Right kidney (tissue), 1 donor: ENCODE results near the gene PCK2.
"Not testable (repeated sequence)": the region's sequence is repeated elsewhere in the genome, so short reads cannot be mapped to it uniquely, and the experiment has no call there.

ENCODE experiments used
- DNase-seq: peaks from one replicate; pipeline ENCODE4 v3.0.0-alpha.2; 2016

The PCK2 gene

DNA sequence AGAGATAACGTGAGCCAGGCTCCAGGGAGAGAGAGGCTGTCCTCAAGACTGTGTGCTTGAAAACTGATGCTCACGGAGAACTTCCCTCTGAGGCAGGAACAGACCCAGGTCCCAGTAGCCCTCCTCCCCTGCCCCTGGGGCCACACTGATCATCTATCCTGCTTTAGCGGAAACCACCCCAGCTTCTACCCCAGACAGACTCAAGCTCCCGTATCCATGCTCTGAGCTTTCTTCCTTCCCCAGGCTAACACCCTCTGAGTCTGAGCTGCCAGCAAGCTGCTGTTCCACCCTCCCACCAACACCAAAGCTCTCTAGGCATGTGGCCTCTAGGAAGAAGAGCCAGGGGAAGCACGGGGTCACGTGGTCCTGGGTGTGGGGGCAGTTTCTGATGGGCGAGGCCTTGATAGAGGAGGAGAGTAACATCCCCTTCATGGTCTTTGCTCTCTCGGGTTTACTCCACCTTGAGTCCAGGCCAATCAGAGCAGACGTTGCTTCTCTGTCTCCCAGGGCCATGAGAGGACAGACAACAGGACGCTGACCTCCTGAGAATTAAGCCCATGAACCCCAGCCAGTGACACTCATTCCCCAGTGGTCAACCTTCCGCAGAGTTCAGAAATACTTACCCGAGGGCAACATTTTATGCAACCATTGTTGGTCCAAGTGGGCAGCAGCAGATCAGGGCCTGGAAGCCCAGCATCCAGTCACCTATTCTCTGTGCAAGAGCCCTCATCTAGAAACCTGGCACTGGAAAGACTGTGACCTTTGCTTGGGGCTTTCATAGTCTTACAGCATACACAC is 1.4 kb downstream of the PCK2 start:
- DNase-seq = peak; percentile 67

DNA sequence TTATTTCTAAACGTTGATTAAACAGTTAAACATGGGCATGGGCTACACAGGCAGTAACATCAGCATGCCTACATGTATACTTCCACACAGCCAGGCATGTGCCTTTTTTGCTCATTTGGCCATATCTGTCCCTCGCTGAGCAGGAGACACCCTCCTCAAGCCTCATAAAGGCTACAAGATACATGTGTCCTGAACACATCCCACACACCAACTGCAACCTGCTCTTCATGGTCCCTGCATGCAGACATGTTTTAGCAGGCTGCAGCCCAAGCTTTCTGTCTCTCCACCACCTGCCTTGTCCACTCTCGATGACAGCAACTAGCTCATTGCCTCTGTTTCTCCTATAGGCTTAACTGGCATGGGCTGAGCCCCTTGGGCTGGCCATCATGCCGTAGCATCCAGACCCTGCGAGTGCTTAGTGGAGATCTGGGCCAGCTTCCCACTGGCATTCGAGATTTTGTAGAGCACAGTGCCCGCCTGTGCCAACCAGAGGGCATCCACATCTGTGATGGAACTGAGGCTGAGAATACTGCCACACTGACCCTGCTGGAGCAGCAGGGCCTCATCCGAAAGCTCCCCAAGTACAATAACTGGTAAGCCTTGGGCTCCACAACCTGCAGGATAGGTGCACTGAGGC is 2.6 kb downstream of the PCK2 start:
- DNase-seq = no peak

DNA sequence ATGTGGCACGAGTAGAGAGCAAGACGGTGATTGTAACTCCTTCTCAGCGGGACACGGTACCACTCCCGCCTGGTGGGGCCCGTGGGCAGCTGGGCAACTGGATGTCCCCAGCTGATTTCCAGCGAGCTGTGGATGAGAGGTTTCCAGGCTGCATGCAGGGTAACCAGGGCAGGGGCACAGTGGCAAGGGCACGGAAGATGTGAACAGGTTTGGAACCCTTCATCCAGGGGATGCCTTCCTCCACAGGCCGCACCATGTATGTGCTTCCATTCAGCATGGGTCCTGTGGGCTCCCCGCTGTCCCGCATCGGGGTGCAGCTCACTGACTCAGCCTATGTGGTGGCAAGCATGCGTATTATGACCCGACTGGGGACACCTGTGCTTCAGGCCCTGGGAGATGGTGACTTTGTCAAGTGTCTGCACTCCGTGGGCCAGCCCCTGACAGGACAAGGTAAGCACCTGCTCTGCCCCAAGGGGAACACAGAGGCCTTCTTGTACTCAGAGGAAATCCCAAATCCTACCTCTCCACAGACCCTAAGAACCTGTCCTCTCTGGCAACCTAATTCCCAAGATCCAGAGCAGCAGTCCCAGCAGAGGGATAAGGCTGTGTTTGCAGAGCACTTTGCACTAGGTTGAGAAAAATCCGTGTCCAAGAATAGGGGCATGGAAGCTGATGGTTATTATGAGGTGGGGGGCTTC is 4.3 kb downstream of the PCK2 start:
- no peak for DNase-seq

DNA sequence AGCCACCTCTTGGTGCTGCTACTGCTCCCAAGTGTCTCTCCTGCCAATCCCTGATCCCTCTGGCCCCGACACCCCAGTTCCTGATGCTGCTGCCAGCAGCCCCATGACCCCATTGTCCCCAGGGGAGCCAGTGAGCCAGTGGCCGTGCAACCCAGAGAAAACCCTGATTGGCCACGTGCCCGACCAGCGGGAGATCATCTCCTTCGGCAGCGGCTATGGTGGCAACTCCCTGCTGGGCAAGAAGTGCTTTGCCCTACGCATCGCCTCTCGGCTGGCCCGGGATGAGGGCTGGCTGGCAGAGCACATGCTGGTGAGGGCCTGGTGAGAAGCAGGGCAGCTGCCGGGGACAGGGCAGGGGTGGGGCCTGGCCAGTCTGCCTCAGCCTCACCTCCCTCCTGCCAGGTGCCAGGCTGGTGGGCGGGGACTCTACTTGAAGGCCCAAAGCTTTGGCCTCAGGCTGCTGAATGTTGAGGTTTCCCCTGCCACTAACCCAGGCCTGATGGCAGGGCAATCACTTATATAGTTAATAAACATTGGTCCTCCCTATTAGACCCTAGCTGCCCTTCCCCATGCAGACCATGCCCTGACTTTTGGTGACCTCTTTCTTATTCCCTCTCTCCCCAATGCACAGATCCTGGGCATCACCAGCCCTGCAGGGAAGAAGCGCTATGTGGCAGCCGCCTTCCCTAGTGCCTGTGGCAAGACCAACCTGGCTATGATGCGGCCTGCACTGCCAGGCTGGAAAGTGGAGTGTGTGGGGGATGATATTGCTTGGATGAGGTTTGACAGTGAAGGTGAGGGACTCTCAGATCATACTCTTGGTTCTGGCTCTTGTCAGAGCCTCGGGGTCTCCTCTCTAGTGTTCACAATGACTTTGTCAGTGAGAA is 5.1 kb downstream of the PCK2 start:
- no peak for DNase-seq

DNA sequence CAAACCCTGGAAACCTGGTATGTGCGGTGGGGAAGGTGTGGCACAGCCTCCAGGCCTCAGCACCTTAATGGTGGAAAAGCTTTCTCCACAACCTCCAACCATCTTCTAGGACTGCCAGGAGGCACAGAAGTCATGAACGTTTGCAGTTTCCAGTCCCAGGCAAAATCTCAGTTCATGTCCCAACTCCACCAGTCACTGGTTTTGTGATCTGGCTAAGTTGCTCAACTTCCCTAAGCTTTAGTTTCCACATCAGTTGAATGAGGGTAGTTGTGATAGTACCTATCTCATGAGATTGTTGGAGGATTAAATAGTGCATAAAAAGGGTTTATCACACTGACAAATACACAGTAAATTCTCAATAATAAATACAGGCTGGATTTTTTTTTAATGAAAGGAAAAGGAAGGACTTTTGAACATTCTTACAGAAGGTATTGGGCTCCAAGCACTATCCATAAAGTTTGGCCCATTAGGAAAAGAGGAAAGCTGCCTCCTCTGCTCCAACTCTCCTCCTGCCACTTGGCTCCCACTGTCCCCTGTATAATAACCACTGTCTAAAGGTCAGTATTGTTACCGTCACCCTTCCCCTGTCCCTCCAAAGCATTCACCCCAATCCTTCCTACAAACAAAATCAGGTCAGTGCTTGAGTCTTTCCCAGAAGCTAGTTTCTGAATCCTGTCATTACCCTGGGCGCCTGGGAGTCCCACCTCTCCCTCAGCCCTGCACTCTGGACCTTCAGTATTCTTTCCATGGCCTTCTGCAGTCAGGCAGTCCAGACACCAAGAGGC is 6.3 kb downstream of the PCK2 start:
- DNase-seq = no peak

DNA sequence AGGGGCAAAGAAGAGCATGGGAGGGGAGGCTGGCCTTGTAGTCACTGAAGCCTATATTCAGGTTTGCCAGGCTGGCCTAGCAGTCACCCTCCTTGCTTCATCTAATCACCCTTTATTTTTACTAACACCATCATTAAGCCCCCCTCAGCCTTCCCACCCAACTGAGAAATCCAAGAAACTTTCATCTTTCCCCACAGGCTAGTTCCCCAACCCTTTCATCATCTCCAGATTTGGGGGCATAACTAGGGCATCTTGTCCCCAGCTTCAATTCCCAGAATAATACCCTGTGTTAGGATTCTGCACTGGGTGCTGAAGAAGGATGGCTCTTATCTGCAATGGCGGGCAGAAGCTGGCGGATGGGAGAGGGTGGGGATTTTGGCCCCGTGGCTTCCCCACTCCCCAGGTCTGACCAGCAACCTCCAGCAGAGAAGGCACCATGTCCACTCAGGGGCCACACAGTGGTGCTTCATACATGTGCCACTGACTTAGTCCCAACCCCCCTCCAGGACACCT is 6.9 kb downstream of the PCK2 start:
- no peak for DNase-seq

GRCh38 chr14:24102357-24103048 is 8.4 kb downstream of the PCK2 start:
- no peak for DNase-seq

DNA sequence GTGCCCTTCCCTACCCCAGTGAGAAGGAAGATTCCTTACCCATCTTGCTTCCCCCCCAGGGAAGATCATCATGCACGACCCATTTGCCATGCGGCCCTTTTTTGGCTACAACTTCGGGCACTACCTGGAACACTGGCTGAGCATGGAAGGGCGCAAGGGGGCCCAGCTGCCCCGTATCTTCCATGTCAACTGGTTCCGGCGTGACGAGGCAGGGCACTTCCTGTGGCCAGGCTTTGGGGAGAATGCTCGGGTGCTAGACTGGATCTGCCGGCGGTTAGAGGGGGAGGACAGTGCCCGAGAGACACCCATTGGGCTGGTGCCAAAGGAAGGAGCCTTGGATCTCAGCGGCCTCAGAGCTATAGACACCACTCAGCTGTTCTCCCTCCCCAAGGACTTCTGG is 9.3 kb downstream of the PCK2 start:
- DNase-seq = no peak

- not testable (repeated sequence) for DNase-seq
Observed at GRCh38 chr14:24105609-24106239, 11.6 kb downstream of the PCK2 start.

DNA sequence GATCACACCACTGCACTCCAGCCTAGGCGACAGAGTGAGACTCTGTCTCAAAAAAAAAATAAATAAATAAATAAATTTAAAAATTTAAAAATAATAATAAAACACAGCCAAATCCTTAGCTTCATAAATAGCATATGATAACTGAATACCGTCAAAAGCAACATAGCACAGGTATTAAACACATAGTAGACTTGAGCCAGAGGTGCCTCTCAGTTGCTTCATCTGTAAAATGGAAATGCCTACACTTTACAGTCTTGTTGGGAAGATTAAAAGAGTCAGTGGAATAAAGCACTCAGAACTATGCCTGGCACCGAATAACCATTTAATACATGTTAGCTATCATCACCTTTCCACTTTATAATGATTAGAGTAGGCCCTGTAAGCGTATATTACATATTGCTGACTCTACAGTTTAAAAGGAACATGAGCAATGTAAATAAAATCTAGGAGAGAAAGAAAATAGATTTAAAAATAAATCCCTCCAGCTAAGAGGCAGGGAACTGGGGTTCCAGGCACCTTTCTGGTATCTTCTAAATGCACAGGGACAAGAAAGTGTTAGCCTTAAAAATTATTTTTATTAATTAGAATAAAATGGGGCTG is 12.7 kb downstream of the PCK2 start:
- DNase-seq = no peak

DNA sequence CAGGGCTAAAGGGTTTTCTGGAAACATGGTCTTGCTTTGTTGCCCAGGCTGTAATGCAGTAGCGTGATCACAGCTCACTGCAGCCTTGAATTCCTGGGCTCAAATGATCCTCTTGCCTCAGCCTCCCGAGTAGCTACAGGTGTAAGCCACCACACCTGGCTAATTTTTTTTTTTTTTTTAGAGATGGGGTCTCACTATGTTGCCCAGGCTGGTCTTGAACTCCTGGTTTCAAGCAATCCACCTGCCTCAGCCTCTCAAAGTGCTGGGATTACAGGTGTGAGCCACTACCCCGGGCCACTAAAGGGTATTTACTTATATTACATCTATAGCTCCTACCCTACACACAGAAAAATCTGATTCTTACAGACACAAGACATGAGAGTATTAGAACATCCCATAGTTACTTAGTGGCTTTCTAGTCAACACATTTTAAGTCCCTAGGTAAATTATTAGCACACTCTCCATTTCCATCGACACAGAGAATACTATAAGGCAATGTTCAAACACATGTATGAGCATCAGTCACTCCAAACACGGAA is 14.3 kb downstream of the PCK2 start:
- DNase-seq = no peak

DNA sequence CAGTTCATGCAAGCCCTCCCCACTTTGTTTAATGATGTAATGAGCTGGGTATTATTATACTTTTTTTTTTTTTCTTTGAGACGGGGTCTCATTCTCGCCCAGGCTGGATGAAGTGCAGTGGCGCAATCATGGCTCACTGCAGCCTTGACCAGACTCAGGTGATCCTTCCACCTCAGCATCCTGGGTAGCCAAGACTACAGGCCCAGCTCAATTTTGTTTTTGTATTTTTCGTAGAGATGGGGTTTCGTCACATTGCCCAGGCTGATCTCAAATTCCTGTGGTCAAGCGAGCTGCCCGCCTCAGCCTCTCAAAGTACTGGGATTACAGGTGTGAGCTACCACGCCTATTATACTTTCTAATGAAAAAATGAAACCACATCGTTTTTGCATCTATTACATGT is 15.9 kb downstream of the PCK2 start:
- DNase-seq = no peak

DNA sequence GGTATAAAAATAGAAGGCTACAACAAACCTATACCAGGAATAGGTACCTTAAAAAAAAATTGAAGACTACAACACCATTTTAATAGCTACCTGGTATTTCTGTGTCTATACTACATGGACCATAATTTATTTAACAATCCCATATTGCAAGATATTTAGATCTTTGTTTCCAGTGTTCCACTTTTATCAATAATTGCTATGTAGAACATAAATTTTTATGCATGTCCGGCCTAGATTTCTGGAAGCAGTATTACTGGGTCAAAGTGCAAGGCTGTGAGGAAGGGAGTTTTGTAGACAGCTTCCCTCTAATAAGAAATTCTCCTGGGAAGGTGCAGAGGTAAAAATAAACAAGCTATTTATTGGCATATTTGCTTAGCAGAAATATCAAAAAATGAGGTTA is 16.4 kb downstream of the PCK2 start:
- no peak for DNase-seq

GRCh38 chr14:24113379-24113800 is 19.3 kb downstream of the PCK2 start:
- no peak for DNase-seq

GRCh38 chr14:24113801-24114531 is 19.9 kb downstream of the PCK2 start:
- DNase-seq = peak; percentile 94

- peak; percentile 100 for DNase-seq
Observed at GRCh38 chr14:24114532-24115421, 20.7 kb downstream of the PCK2 start, which contains the start of the genes DCAF11 and NRL. TSS of gene DCAF11 (plus strand) at chr14:24114777. CDS start at chr14:24115595, 818 bp downstream. TSS of gene NRL (minus strand) at chr14:24114949. CDS start at chr14:24082848, 32,101 bp downstream.

DNA sequence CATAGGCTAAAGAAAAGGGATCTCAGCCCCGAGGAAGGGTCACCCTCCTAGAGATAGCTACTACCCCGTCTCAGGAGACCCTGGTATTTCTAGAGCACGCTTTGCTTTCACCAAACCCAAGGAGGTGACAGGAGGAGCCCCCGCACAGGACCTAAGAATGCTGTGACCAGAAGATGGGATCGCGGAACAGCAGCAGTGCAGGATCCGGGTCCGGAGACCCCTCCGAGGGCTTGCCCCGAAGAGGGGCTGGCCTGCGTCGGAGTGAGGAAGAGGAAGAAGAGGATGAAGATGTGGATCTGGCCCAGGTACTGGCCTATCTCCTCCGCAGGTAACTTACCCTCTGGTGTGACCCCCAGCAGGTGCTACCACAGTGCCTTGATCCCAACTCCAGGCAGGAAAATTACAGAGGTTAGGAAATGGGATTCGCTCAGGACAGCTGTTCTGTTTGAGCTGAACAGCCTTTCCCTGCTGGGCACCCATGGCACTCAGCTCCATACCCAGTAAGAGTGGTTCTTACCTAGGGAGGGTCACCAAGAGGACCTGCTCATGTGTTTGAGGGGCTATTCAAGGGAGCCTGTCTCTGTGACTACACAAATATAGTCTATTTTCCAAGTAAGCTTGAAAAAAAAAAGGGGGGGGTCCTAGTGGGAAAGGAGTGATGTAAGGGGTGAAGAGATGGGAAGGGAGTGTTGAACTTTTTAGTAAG is 21.5 kb downstream of the PCK2 start:
- no peak for DNase-seq
